ENCODE data around the gene DDX17.

DNA sequence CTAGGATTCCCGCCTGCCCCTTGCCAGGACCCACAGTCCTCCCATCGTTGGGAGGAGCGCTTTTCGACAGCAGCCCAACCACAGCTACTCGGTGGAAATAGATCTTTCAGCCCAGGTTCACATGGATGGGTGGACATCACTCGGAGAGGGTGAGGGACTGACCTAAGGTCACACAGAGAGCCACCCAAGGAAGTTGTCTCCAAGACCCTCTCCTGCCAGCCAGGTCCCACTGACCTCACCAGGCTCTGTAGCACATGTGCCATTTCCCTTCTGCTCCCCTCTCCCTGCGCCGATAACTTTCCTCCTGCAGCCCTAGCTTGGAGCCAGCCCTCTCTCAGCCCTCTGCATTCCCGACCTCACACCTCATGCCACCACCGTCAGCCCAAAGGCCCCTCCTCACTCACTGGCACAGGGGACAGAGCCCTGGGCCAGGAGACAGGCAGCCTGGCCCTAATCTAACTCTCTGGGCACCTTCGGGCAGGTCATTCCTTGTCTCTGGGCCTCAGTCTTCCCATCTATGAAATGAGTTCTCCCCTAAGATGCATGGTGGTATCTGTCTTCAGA lies 55.8 kb downstream of the DDX17 start:
- TF ChIP-seq, protein P1, sequence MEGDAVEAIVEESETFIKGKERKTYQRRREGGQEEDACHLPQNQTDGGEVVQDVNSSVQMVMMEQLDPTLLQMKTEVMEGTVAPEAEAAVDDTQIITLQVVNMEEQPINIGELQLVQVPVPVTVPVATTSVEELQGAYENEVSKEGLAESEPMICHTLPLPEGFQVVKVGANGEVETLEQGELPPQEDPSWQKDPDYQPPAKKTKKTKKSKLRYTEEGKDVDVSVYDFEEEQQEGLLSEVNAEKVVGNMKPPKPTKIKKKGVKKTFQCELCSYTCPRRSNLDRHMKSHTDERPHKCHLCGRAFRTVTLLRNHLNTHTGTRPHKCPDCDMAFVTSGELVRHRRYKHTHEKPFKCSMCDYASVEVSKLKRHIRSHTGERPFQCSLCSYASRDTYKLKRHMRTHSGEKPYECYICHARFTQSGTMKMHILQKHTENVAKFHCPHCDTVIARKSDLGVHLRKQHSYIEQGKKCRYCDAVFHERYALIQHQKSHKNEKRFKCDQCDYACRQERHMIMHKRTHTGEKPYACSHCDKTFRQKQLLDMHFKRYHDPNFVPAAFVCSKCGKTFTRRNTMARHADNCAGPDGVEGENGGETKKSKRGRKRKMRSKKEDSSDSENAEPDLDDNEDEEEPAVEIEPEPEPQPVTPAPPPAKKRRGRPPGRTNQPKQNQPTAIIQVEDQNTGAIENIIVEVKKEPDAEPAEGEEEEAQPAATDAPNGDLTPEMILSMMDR (IDR thresholded peaks at IDR 0.05): no peak
- no peak for TF ChIP-seq POLR2A (IDR thresholded peaks at IDR 0.05)

All from breast epithelium (tissue), 3 donors.